Nucleus accumbens (tissue), 56 donors: Measurements from ENCODE around the gene PTRH1.

Experiments
- DNase-seq, 56 donors: peaks; one replicate each; lab custom pipeline; 2025; lab: John Stamatoyannopoulos, UW

Gene PTRH1

DNA sequence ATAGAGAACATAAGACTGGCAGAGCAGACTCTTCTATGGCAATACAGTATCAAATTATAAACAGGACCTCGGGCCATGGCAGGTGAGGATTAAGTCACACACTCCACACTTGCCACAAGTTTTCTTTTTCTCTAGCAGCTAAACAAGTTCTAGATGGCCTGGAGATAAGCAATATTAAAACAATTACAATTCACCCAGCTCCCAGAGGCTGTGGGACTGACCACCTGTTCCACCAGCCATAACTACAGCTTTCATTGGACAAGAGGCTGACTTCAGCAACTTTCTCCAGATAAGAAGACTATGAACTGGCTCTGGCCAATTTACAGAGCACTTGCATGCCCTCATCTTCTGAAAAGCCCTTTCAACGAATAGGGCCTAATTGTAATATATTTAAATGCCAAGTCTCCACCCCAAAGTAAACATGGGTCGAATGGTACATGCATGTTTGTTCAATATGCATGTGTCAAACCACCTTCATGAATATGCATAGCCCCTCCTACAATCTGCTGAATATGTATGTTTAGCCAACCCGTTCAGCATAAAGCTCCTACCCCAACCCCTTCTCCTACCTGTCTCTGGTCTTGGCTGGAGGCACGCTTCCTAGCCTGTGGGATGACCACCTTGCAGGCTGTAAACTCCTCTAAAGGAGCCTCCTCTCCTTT lies 14.7 kb downstream of the PTRH1 start:
- DNase-seq: no peak

DNA sequence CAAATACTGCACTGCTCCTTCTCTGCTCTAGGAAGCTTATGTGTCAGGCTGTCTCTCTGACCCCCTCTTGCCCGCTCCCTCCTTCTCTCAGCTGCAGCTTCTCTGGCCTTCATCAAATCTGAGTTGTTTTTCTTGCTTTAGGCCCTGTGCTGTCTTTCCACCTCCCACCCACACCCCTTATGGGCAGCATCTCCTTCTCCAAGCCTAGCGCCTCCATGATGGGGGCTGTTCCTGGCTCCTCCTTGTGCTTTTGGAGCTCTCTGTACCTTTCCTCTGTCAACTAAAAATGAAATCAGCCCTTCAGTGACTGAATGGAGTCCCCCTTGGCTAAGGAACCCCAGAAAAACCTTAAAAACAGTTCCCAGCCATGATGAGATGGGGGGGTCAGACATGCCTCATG lies 15.3 kb downstream of the PTRH1 start:
- no peak for DNase-seq

DNA sequence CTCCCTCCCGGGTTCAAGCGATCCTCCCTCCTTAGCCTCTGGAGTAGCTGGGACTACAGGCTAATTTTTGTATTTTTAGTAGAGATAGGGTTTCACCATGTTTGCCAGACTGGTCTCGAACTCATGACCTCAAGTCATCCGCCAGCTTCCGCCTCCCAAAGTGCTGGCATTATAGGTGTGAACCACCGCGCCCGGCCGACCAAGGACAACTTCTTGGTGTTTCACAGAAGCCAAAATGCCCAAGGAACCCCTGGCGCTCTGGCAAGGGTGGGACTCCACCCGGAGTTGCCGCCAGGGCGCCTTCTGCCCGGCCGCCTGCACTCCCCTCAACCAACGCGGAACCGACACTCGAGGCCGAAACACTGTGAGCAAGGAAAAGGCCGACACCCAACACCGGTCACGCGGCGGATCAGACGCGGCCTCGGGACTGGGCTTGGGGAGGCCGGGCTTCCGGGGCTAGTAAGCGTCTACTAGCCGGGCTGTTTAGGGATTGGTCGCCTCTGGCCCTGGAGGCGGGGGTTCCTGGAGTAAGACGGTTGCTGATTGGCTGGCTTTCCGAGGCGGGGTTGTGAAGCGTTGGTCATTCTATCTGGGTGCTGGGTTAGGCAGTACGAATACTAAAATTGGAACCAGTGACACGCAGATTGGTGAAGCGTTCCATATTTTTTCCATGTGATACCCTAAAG lies 16.3 kb downstream of the PTRH1 start:
- DNase-seq: peak; percentile 66 to 98 (median 92)

DNA sequence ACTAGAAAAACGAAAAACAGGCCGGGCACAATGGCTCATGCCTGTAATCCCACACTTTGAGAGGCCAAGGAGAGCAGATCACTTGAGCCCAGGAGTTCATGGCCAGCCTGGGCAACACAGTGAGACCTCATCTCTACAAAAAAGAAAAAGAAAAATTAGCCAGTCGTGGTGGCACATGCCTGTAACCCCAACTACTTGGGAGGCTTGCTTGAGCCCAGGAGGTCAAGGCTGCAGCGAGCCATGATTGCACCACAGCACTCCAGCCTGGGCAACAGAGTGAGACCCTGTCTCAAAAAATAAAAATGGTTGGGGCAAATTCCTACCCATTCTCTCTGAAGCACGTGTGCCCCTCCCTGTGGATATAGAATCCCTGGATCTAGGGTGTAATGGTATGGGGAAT lies 17.1 kb downstream of the PTRH1 start:
- no peak for DNase-seq

DNA sequence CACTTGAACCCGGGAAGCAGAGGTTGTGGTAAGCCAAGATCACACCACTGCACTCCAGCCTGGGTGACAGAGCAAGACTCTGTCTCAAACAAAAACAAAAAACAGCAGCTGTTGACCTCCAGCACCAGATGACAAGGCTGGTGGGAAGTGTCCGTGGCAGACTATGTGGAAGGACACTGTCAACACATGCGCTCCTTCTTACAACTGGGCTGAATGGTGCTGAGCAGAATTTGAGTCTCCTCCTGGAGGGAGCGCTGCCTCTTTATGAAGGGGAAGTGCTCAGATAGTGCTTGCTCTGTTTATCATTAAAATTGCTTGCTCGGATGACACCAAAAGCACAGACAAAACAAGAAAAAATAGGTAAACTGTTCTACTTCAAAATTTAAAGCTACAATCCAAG lies 17.9 kb downstream of the PTRH1 start:
- no peak for DNase-seq

DNA sequence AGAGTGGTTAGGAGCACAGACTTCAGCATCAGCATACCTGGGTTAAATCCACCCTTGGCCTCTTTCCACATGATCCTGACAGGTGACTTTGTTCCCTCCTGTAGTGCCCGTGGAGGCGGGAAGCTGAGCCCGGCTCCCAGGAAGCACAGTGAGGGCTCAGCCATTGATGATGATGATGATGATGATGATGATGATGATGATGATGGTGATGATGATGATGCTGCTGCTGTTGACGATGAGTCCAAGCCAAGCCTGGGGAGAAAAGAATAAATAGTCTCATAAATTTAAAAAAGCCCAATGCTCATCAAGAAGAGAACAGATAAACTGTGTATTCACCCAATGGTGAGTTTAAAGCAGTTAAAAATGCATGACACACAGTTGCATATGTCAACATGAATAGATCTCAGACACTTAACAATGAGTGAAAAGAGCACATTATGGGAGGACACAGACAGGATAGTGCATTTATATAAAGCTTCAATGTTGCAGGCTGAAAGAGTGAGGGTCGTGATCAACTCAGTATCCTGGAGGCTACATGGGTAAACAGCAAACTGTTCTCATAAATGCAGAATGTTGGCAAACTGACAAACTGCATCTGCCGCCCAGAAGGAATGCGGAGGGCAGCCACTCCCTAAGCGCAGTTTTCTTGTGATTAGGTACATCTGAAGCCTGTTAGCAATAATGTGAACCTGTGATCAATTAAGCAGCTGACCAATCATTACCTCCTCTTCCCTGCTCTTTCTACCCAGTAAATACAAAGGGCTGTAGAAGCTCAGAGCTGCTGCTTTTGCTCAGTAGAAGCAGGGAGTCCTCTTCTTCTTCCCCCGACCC lies 20.4 kb downstream of the PTRH1 start:
- DNase-seq: no peak

DNA sequence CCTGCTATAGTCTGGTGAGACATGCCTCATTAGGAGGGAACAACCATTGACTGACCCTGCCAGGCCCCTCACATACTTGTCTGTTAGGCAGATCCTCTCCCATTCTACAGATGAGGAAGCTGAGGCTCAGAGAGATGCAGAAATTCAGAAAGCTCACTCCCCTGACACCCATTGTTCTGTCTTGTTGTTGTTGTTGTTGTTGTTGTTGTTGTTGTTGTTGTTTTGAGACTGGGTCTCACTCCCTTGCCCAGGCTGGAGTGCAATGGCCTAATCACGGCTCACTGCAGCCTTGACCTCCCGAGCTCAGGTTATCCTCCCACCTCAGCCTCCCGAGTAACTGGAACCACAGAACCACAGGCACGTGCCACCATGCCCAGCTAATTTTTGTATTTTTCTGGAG lies 21.8 kb downstream of the PTRH1 start:
- DNase-seq: no peak

DNA sequence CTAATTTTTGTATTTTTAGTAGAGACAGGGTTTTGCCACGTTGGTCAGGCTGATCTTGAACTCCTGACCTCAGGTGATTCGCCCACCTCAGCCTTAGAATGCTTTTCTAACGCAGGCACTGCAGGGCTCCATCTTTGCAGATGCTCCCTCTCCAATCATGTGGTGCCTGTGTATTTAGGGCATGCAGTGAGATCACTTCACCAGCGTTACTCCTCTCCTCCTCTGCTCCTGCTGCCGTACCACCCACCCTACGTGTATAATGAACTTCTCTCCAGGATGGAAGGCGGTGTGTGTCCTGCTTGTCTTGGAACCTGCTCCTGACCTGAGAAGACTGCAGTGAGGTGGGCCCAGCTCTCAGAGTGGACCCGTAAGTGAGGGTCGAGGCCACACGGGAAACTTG lies 22.3 kb downstream of the PTRH1 start:
- DNase-seq: peak in 17 of 56 donors; percentile 12 to 62 (median 32)

DNA sequence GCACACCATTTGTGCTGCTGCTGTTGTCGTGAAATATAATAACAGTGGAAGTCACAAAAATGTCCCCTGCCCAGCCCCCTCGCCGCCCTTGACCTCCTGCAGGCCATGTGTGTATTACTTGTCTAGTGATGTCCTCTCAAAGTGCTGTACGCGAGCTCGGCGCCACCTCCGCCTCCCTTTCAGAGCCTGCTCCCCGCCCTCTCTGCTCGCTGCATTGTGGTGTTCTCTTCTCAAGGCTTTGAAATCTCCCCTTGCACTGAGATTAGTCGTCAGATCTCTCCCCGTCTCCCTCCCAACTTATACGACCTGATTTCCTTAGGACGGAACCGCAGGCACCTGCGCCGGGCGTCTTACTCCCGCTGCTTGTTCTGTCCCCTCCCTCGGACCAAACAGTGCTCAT lies 23.4 kb downstream of the PTRH1 start:
- DNase-seq: no peak

DNA sequence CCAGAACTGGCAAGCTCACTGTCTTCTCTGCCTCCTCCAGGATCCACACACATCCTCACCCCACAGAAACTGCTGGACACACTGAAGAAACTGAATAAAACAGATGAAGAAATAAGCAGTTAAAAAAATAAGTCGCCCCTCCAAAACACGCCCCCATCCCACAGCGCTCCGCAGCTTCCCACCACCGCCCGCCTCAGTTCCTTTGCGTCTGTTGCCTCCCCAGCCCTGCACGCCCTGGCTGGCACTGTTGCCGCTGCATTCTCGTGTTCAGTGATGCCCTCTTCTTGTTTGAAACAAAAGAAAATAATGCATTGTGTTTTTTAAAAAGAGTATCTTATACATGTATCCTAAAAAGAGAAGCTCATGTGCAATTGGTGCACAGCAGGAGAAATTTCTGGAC lies 24.7 kb downstream of the PTRH1 start:
- peak in 1 of 56 donors; percentile 16 for DNase-seq

DNA sequence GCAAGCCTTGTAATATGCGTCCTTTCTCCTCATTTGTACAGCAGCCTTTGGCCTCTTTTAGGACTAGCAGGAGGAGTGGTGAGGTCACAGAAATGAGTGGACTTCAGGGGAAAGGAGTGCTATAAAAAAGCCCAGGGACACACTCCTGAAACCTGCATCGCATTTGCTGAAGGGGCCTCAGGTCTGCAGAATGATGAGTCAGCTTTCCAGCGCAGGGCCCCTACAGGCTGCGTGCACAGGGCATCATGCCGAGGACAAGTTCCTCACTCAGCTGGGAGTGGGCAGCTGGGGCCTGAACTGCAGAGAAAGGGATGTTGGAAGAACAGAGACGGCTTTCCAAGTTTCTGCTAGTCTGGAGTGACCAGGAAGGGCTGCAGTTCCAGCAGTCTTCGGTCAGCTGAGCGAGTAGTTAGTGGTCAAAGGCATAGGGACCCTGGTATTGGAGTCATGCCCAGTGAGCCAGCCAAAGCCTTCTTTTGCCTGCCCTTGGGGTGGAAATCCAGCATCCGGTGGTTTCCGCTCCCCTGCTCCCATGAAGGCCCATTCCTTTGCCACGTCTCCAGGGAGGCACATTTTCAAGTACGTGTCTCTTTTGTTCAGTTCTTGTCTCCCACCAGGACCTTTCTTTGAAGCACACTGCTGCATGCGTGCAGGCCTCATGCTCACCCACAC lies 26.0 kb downstream of the PTRH1 start:
- DNase-seq: no peak

DNA sequence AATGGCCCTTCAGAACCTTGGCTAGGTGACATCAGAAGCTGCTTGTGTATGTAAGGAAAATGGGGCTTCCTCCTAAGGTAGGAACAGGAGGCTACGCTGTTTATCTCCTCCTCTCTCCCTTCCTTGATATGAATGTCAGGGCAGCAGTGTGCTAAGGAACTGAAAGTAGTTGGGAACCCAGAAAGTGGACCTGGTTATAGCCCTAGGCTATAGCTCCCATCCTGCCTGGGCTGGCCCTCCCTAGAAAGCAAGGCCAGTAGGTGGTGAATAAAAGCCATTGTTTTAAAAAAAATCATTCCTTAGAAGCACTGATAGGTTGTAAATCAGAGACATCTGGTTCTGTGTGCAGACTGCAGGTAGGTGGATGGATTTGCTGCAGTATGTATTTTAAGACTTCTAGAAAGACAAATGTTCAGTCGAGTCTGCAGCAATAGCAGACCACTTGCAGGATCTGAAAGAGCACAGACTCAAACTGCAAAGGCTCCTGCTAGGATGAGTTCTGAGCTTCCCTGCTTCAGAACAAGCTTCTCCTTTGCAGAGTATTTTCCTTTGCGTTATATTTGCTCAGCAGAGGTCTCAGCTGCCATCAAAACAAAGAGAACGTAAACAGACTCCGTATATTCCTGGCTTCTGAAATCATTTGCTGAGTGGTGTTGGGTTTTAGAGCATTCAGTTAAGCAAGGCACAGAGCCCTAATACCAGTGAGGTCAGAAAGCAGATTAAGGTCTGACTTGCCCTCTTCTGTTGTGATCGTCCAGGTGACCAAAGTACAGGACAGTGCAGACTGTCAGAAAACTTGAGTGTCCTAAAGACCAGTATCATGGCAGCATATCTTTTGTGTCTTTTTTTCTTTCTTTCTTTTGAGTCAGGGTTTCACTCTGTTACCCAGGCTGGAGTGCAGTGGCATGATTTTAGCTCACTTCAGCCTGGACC lies 28.7 kb downstream of the PTRH1 start:
- DNase-seq: peak in 5 of 56 donors; percentile 15 to 26 (median 18)

DNA sequence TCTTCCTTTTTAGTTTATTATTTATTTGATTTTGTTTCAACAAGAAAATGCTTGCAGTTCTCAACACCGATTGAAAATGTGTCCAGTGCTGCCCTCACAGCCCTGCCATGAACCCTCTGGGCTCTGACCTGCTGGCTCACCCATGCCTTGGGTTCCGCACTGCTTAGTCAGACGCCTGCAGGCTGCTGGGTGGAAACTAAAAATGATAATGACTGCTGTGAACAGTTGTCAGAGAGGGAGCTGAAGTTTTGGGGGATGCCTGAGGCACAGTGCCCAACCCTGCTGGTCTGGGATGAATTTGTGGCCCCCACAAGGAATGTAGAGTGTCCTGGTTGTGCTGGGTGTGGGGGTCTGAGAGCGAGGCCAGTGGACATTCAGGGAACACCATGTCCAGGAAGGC lies 30.9 kb downstream of the PTRH1 start:
- DNase-seq: no peak

DNA sequence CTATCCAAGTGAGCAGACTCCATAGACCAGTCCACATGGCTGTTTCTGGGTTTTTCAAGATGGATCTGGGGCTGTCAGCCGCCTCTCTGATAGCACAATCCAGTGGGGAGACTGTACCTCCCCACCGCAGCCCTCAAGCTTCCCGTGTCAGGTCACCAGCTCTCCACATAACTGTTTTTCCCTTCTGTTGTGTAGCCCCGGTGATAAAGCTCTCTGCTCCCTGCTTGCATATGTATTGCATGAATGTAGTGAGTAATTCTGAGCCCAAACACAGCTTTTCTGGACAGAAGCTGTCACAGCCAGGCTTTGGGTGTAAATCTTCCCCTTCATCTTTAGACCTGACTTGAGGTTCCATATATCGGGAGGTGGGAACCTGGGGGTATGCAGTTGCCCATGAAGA lies 31.7 kb downstream of the PTRH1 start:
- DNase-seq: no peak

DNA sequence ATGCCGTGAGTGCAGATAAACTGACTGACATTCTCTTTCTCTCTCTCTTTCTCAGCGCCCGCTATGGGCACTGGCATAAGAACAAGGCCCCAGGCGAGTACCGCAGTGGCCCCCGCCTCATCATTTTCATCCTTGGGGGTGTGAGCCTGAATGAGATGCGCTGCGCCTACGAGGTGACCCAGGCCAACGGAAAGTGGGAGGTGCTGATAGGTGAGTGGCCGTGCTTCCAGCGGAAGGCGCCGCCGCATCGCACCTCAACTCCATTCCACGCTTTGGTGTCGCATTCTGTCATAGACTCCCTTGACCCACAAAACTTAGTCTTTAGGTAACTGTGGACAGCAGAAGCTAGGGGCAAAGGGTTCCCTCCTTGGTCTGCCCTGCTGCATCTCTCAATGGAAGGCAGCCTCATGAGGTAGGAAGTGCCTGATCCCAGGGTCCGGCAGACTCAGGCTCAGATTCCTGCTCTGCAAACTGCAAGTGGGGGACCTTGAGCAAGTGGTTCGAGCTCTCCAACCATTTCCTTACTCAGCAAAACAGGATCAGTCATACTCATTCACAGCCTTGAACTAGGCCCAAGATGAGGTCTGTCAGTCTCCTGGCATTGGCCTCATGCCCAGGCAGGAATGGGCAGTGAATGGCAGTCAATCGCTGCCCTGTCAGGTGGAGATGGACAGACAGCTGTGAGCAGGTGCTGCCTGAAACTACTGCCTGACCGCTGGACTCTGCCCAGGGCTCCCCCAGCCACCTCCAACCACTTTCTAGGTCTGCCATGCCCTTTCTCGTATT lies 32.9 kb downstream of the PTRH1 start:
- no peak for DNase-seq

DNA sequence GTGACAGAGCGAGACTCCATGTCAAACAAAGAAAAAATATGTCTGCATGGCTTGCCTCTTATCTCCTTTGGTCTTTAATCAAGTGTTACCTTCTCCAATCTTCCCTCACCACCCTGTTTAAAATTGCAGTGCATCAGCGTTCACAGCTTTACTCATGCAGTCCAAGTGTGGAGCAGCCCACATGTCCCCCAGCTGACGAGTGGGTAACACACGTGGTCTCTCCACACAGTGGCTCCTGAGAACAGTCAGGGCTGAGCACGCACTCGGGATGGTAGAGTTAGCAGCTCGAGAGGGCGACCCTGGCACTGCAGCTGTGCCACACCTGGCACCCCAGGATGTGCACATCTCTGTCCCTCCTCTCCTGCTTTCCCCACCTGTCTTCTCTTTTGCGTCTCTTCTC lies 34.6 kb downstream of the PTRH1 start:
- DNase-seq: peak in 26 of 56 donors; percentile 14 to 77 (median 41)

DNA sequence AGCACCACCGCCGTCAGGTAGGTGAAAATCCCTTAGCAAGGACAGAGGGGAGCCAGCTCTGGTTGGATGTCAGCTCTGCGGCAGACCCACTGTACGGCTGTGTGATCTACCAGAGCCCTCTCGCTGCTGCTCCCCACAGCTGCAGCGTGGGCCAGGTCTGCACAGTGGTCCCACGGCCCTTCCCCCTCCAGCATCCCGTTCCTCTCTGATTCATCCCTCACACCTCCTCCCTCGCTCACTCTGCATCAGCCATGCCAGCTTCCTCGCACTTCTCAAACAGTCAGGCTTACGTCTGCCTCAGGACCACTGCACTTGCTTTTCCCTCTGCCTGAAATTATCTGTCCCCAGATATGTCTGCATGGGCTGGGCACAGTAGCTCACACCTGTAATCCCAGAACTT lies 35.2 kb downstream of the PTRH1 start:
- DNase-seq: peak in 5 of 56 donors; percentile 15 to 49 (median 31)

DNA sequence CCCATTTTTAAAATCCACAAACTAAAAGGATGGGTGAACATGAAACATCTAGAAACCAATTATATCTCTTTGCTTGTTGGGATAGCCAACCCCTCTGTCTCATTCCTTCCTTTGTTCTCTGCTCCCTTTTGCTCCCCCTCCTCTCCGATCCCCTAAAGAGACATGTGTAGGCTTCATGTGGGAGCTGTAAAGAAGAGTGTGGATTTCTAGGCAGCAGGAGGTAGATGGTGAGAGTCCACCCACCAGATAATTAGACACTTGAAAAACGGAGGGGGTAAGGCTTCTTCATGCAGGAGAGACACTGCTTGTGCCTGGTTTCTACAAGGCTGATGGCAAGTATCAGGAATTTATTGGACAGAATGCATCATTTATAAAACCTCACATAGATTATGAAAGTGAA lies 36.0 kb downstream of the PTRH1 start:
- DNase-seq: peak in 8 of 56 donors; percentile 17 to 56 (median 36)

DNA sequence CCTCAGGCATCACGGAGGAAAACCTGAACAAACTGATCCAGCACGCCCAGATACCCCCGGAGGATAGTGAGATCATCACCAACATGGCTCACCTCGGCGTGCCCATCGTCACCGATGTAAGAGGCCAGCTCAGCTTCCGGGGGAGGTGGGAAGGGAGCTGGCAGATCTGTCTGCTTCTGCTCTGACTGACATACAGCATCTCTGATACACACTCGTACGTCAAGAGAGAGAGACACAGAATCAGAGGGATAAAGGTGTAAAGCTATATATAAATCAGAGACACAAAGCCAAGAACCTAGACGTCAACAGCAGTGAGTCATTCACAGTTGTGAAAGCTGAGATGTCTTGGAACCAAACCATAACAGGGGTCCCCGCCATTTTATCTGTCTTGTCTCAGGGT lies 38.8 kb downstream of the PTRH1 start:
- peak in 8 of 56 donors; percentile 20 to 52 (median 38) for DNase-seq
